Muscle layer of colon (tissue), 2 donors: Measurements from ENCODE around the gene NCOA3.
"Not testable (repeated sequence)": the region's sequence is repeated elsewhere in the genome, so short reads cannot be mapped to it uniquely, and the experiment has no call there.

Source experiments
- H3K27ac ChIP-seq: one replicate; pipeline ENCODE4 v1.7.0; 2013; ENCODE audit warnings: low read depth, mild to moderate bottlenecking, low read length, moderate library complexity
- H3K27me3 ChIP-seq, 2 donors: one replicate each; pipeline ENCODE4 v1.7.0; 2013; ENCODE audit warnings: low read length in 2 of 2, mild to moderate bottlenecking in 2 of 2; ENCODE audit not compliant: insufficient read depth in 2 of 2, control insufficient read depth in 1 of 2
- H3K36me3 ChIP-seq: one replicate; pipeline ENCODE4 v1.7.0; 2013; ENCODE audit warnings: mild to moderate bottlenecking, low read length; ENCODE audit not compliant: insufficient read depth
- H3K4me1 ChIP-seq: one replicate; pipeline ENCODE4 v1.7.0; 2013; ENCODE audit warnings: mild to moderate bottlenecking, low read length; ENCODE audit not compliant: insufficient read depth
- H3K4me3 ChIP-seq, 2 donors: one replicate each; pipeline ENCODE4 v1.7.0; 2013; ENCODE audit warnings: low read length in 2 of 2, low read depth in 1 of 2, mild to moderate bottlenecking in 1 of 2, moderate library complexity in 1 of 2
- H3K9ac ChIP-seq: one replicate; pipeline ENCODE4 v1.7.0; 2013; ENCODE audit warnings: low read length
- H3K9me3 ChIP-seq: one replicate; pipeline ENCODE4 v1.7.0; 2013; ENCODE audit warnings: mild to moderate bottlenecking, low read length
- donor health status: abdominal sarcoma.
- donor health status: Adenocarcinoma of cecum.

NCOA3 gene

DNA sequence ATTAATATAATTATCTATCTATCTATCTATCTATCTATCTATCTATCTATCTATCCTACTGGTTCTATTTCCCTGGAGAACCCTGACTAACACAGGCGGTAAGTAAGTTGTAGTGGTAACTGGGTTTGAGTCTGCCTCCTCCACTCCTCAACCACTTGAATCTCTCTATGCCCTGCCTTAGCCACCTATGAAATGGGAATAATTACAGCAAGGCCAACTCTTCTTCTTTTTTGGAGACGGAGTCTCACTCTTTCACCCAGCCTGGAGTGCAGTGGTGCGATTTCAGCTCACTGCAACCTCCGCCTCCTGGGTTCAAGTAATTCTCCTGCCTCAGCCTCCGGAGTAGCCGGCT, 41.0 kb upstream of the NCOA3 start:
- H3K4me1 ChIP-seq, H3K9ac ChIP-seq, H3K9me3 ChIP-seq: not testable (repeated sequence)

GRCh38 chr20:47461120-47461685, 40.5 kb upstream of the NCOA3 start:
- Histone ChIP-seq H3K4me1 (no peaks in the 10 kb centered on the region), H3K4me3 (no peak overlapping the region), H3K9ac (no peak overlapping the region), H3K27me3 (no peaks in the 10 kb centered on the region), H3K27ac (no peak overlapping the region), H3K36me3 (no peaks in the 10 kb centered on the region), H3K9me3 (no peaks in the 10 kb centered on the region)

More for the DNA sequence above, 41.0 kb upstream of the NCOA3 start:
- not testable (repeated sequence) for H3K27ac ChIP-seq, H3K4me3 ChIP-seq, H3K36me3 ChIP-seq, H3K27me3 ChIP-seq

- H3K4me1 ChIP-seq, H3K9ac ChIP-seq, H3K27me3 ChIP-seq, H3K4me3 ChIP-seq, H3K36me3 ChIP-seq, H3K9me3 ChIP-seq, H3K27ac ChIP-seq: not testable (repeated sequence)
These were observed 39.8 kb upstream of the NCOA3 start for GRCh38 chr20:47461906-47462305.

DNA sequence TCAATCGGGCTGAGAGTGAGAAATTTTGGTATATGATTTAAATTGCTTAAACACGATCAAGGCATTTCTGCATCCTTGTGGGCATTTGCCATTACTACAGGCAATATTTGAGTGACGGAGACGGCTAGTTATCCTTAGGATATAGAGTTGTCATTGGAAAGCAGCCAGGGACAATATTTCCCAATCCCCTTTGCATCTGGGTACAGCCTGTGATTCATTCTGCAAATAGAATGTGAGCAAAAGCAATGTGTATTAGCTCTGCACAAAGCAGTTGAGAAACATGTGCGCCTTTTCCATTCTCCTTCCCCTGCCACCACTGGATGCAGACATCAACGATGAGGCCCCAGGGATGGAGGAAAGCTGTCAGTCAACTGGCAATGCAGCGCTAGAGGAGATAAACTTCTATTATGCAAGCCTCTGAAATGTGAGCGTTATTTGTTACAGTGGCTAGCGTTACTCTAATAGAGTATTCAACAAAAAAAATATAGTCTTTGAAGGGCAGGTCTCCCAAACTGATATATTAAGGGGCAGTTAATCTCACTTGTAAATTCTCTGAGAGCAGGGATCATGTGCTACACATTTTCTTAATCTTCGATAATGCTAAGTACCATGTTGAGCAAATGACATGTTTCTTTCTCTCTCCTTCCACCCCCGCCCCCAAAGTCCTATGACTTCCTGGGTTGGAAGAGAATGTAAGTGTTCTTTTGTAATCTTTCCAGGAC, 37.1 kb upstream of the NCOA3 start:
- H3K9ac ChIP-seq, result no peak overlapping the region
- no peaks in the 10 kb centered on the region for H3K4me1 ChIP-seq
- no peak overlapping the region for H3K27ac ChIP-seq
- no peak overlapping the region for H3K4me3 ChIP-seq
- no peaks in the 10 kb centered on the region for H3K36me3 ChIP-seq
- no peaks in the 10 kb centered on the region for H3K9me3 ChIP-seq
- H3K27me3 ChIP-seq, result no peaks in the 10 kb centered on the region

DNA sequence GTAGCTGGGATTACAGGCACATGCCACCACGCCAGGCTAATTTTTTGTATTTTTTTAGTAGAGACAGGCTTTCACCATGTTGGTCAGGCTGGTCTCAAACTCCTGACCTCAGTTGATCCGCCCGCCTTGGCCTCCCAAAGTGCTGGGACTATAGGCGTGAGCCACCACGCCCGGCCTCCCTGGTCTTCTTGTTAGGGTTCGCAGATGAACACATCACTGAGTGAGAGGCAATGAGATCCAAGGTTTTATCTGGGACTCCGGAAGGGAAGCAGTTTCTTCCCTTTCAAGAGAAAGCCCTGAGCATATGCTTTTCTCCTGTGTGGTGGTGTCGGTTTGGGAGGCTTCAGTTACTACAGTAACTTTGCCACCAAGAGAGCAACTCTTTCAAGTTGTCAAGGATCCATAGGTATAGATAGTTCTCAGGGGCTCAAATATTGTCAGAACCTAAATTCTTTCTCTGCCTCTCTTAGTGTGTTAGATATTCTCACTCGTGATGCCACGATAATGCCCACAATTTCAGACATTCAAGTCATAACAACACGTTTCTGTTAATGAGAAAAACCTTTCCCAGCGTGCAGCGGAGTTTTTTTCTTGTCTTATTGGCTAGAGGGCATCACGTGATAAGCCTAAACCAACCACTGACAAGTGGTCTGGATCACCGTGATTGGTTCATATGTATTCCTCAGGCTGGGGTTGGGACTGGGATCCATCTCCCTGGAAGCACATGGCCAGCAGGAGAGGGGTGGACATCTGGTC, 36.2 kb upstream of the NCOA3 start:
- no peak overlapping the region for H3K9ac ChIP-seq
- no peak overlapping the region for H3K27ac ChIP-seq
- H3K4me1 ChIP-seq, result no peaks in the 10 kb centered on the region
- H3K36me3 ChIP-seq, result no peaks in the 10 kb centered on the region
- no peak overlapping the region for H3K4me3 ChIP-seq
- no peaks in the 10 kb centered on the region for H3K9me3 ChIP-seq
- no peaks in the 10 kb centered on the region for H3K27me3 ChIP-seq

- H3K9ac ChIP-seq, result no peak overlapping the region
- no peak overlapping the region for H3K4me3 ChIP-seq
- H3K36me3 ChIP-seq, result no peaks in the 10 kb centered on the region
- H3K27me3 ChIP-seq, result no peaks in the 10 kb centered on the region
- H3K4me1 ChIP-seq, result no peaks in the 10 kb centered on the region
- no peak overlapping the region for H3K27ac ChIP-seq
- no peaks in the 10 kb centered on the region for H3K9me3 ChIP-seq
These were observed 35.5 kb upstream of the NCOA3 start for GRCh38 chr20:47466213-47466612.

DNA sequence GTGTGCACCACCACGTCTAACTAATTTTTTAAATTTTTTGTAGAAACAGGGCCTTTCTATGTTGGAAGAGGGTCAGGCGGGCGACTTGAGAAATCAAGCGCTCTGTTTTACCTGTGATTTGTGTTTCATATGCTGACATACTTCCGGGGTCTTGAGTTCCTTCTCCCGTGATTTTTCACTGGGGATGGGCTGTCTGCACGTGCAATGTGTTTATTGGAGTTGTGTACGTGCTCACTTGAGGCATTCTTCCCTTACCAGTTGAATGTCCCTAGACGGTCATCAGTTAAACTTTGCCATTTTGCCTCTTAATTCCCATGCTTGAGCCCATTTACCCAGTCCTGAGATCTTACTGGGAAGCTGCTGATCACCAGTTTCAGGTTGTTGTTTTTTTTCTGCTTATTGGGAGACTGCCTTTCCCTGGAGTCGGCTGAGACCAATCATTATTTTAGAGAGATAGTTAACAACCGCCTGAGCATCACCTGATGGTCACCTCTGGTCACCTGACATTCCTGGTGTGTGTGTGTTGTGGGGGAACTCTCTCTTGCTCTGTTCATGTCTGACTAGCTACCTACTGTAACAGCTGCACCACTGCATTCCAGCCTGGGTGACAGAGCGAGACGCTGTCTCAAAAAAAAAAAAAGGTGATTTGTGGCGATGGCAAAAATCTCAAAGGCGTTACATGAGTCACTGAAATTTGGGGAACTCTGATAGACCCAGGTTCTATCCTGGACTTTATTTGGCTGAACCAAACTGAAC, 34.8 kb upstream of the NCOA3 start:
- Histone ChIP-seq H3K4me1 (no peaks in the 10 kb centered on the region), H3K27ac (no peak overlapping the region), H3K27me3 (no peaks in the 10 kb centered on the region), H3K36me3 (no peaks in the 10 kb centered on the region), H3K9ac (no peak overlapping the region), H3K9me3 (no peaks in the 10 kb centered on the region), H3K4me3 (no peak overlapping the region)

GRCh38 chr20:47468290-47469050, 33.2 kb upstream of the NCOA3 start:
- Histone ChIP-seq H3K27me3 (no peaks in the 10 kb centered on the region), H3K9ac (no peak overlapping the region), H3K27ac (no peak overlapping the region), H3K36me3 (no peaks in the 10 kb centered on the region), H3K4me1 (no peaks in the 10 kb centered on the region), H3K4me3 (no peak overlapping the region), H3K9me3 (no peaks in the 10 kb centered on the region)

DNA sequence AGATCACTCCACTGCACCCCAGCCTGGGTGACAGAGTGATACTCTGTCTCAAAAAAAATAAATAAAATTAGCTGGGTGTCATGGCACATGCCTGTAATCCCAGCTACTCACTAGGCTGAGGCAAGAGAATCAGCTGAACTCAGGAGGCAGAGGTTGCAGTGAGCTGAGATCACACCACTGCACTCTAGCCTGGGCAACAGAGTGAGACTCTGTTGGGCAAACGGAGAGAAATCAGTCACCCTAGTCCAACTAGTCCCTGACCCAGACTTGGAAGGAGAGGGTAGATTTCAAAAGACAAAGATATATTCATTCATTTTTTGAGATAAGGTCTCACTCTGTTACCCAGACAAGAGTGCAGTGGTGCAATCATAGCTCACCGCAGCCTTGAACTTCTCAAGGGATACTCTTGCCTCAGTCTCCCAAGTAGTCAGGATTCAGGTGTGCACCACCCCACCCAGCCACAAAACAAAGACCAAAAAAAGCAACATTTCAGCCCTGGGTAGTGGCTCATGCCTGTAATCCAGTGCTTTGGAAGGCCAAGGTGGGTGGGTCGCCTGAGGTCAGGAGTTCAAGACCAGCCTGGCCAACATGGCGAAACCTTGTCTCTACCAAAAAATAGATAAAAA, 26.2 kb upstream of the NCOA3 start:
- no peak overlapping the region for H3K4me3 ChIP-seq
- no peak overlapping the region for H3K27ac ChIP-seq
- no peak overlapping the region for H3K9ac ChIP-seq
- H3K9me3 ChIP-seq, result no peaks in the 10 kb centered on the region
- H3K4me1 ChIP-seq, result no peaks in the 10 kb centered on the region
- H3K27me3 ChIP-seq, result no peaks in the 10 kb centered on the region
- no peaks in the 10 kb centered on the region for H3K36me3 ChIP-seq

- Histone ChIP-seq H3K27me3 (no peaks in the 10 kb centered on the region), H3K9me3 (no peaks in the 10 kb centered on the region), H3K9ac (no peak overlapping the region), H3K4me3 (no peak overlapping the region), H3K36me3 (no peaks in the 10 kb centered on the region), H3K27ac (no peak overlapping the region), H3K4me1 (no peaks in the 10 kb centered on the region)
These were observed 25.2 kb upstream of the NCOA3 start for GRCh38 chr20:47476452-47476851.
